Pancreas (tissue), 10 donors: ENCODE results near the gene GRIK3. TPM values are rescaled to one million over a fixed set of nuclear protein-coding genes. Genes with fewer than 3 reads are reported as not detected.
"Not testable (repeated sequence)": the region's sequence is repeated elsewhere in the genome, so short reads cannot be mapped to it uniquely, and the experiment has no call there.

ENCODE experiments used
- ATAC-seq, 4 donors: fragments of 200-7000 bp; cut with Tn5 transposase; one replicate each; pipeline versions ENCODE4 v1.8.0 to v1.9.1; 2020; ENCODE audit warnings: mild to moderate bottlenecking in 4 of 4, moderate library complexity in 4 of 4
- DNase-seq, 6 donors: peaks; one replicate each; pipeline ENCODE4 v3.0.0-alpha.2; 2020
- FAIRE-seq: peaks from 2 replicates; lab custom pipeline; 2012; peaks lifted over from hg19 to GRCh38; lab: Jason Lieb, UNC
- H3K27ac ChIP-seq, 4 donors: fragments of 200-600 bp; sonication (generic); 1 replicate in 3 of 4; 2 replicates in 1 of 4; pipeline versions ENCODE4 v1.5.0 to v1.8.0; 2020
- H3K27me3 ChIP-seq, 4 donors: fragments of 200-600 bp; one replicate each; pipeline ENCODE4 v1.8.0; 2021
- H3K36me3 ChIP-seq, 3 donors: fragments of 200-600 bp; sonication (generic) in 1 of 3; one replicate each; pipeline versions ENCODE4 v1.5.0 to v1.8.0; 2020 to 2021
- H3K4me1 ChIP-seq, 3 donors: fragments of 200-600 bp; one replicate each; pipeline ENCODE4 v1.8.0; 2021
- H3K4me3 ChIP-seq, 4 donors: fragments of 200-600 bp; sonication (generic) in 2 of 4; one replicate each; pipeline versions ENCODE4 v1.5.0 to v1.8.0; 2020 to 2021
- H3K9me3 ChIP-seq, 4 donors: fragments of 200-600 bp; one replicate each; pipeline ENCODE4 v1.8.0; 2021
- CTCF ChIP-seq, 4 donors: fragments of 200-600 bp; sonication (generic) in 3 of 4; IDR thresholded peaks; one replicate each; pipeline versions ENCODE4 v1.5.0 to v1.8.0; 2021; ENCODE audit warnings: antibody characterized with exemption in 4 of 4
- WGBS, 2 donors: extraction: QIAGEN DNeasy Blood & Tissue Kit; methylation state at CpG; one replicate each; pipeline ENCODE4 v1.1.7; 2013; 5-methylcytosine and 5-hydroxymethylcytosine counted together
- intact Hi-C, 3 donors: fragments of 100-400 bp; cut with DNase I; formaldehyde crosslinking; loops; one replicate each; pipeline versions ENCODE4 v1.11.1 to v1.14.2; 2022
- polyA plus RNA-seq, 2 donors: library from polyadenylated mRNA; stranded (reverse); fragments of 200-250 nt; gene quantifications; one replicate each; pipeline ENCODE4 v1.2.3, GENCODE V29; 2013
- total RNA-seq, 6 donors: library from RNA; stranded (reverse); fragmentation: NEBNext Ultra II Directional in 4 of 6; extraction: Animal tissue kit (Norgen Biotek cat#: 25700) in 4 of 6; gene quantifications; one replicate each; pipeline versions ENCODE4 v1.2.1 to v1.2.4, GENCODE V29; 2021 to 2023
- donor health status: healthy with polysubstance abuse.
- donor health status: DM: no; HTN: no; CAD: no; lungs with moderate emphysema.
- donor health status: DM: no; HTN: no; CAD: no.
- donor health status: control.
- donor health status: control.
- donor health status: Bipolar disorder and iron deficiency.
- donor health status: DM: yes; HTN: yes; CAD: no.
- donor health status: DM: no; HTN: no; CAD: no.
- donor health status: DM: no; HTN: no; CAD: no.
- donor health status: DM: yes; HTN: yes; CAD: no.

The GRIK3 gene
- total and polyA plus RNA-seq, 8 donors, result 0.08 to 0.47 (median 0.23) TPM

DNA sequence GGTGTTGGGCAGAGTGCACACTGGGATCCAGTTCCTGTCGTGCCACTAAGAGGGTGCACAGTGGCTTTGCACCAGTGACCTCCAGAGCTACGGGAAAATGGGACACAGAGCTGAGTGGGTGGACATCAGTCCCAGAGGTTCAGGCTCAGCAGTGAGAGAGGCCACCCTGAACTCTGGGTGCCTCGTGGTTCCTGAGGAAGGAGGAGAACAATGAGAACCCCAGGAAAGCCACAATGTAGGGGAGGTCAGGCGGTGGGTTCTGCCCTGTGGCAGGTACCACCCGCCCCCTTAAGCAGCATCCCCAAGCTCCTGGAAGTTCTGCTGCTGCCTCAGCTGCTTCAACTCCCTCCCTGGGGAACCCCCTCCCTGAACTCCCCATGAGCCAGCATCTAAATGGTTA is 112.2 kb downstream of the GRIK3 start:
- intact Hi-C loops, result no loop called here
- H3K27me3 ChIP-seq, result peaks cover 0 to 3% (median 0%) of the 10 kb centered on the region in 4 donors

DNA sequence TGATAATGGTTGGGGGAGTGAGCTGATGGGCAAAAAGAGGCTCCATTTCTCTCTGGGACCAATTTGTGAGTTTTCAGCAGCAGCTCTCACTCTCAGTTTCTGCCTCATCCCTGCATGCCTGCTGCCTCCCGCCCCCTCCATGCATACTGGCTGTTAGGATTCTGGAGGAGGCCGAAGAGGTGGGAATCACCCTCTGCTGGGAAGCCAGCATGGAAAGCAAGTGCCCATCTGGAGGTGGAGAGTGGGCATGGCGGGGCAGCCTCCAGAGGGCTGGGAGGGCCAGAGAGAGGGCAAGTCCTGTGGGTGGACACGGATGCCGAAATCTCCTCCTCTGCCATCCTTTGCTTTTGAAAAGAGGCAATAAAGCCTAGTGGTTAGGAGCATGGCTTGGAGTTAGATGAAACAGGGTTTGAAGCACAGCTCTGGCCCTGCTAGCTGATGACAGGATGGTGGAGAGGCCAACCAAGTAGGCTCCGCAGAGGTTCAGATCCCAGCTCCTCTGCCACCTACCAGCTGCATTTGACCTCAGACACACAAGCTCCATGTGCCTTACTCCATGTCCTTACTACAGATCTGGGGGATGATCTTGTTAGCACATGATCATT is 113.4 kb downstream of the GRIK3 start:
- peaks cover 0 to 3% (median 0%) of the 10 kb centered on the region in 4 donors for H3K27me3 ChIP-seq
- no peak overlapping the region for H3K27ac ChIP-seq
- FAIRE-seq, result no peak
- WGBS, 2 donors, result 61 to 62% methylated on average over 6 of the region's 6 CpGs
- intact Hi-C loops, result no loop called here
- H3K4me1 ChIP-seq, result peaks cover 0 to 5% (median 0%) of the 10 kb centered on the region in 3 donors
- H3K4me3 ChIP-seq, result no peak overlapping the region
- H3K36me3 ChIP-seq, result no peaks in the 10 kb centered on the region
- DNase-seq, result peak in 1 of 6 donors; percentile 4
- no peak for ATAC-seq
- H3K9me3 ChIP-seq, result no peaks in the 10 kb centered on the region
- no peak for TF ChIP-seq CTCF (IDR thresholded peaks at IDR 0.05)

More for the DNA sequence above, 112.2 kb downstream of the GRIK3 start:
- H3K36me3 ChIP-seq, result no peaks in the 10 kb centered on the region
- H3K27ac ChIP-seq, result no peak overlapping the region
- WGBS, 2 donors, result 28 to 34% methylated on average over 5 of the region's 5 CpGs
- DNase-seq, result peak in 1 of 6 donors; percentile 1
- H3K9me3 ChIP-seq, result no peaks in the 10 kb centered on the region
- H3K4me1 ChIP-seq, result peaks cover 0 to 5% (median 0%) of the 10 kb centered on the region in 3 donors
- no peak overlapping the region for H3K4me3 ChIP-seq
- no peak for ATAC-seq
- no peak for FAIRE-seq
- no peak for TF ChIP-seq CTCF (IDR thresholded peaks at IDR 0.05)

GRCh38 chr1:36920371-36920770 is 113.9 kb downstream of the GRIK3 start:
- H3K4me1 ChIP-seq, result peaks cover 0 to 5% (median 0%) of the 10 kb centered on the region in 3 donors
- DNase-seq, result no peak
- H3K4me3 ChIP-seq, result no peak overlapping the region
- H3K36me3 ChIP-seq, result no peaks in the 10 kb centered on the region
- 63 to 71% methylated on average over 3 of the region's 3 CpGs for WGBS, 2 donors
- no peak for FAIRE-seq
- intact Hi-C loops, result no loop called here
- H3K27me3 ChIP-seq, result peaks cover 0 to 3% (median 0%) of the 10 kb centered on the region in 4 donors
- H3K27ac ChIP-seq, result no peak overlapping the region
- H3K9me3 ChIP-seq, result no peaks in the 10 kb centered on the region
- ATAC-seq, result no peak
- no peak for TF ChIP-seq CTCF (IDR thresholded peaks at IDR 0.05)

DNA sequence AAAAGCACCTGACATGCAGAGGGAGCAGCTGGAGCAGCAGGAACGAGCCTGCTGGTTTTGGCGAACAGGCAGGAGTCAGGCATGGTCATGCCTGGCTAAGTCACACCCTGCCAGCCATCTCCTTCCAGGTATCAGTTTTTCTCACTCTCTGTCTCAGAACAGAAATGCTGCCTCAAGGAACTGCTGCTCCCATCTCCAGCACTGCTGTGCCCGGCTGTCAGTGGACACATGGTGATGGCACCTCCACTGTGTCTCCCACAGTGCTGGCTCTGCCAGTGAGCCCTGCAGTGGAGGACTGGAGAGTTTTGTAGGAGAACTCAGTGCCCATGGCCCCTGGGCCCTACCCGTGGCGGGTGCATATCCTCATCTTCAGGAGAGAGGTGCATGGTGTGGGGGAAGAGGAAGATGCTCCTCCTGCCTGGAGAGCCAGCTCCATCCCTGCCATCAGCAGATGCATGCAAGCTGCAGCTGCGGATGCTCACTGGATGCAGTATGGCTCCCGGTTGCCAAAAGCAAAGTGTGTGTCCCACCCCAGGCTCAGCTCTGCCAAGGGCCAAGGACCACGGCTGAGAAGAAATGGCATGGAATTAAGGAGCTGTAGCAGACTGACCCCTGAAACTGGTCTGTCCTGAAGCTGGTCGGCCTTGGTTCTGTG is 114.7 kb downstream of the GRIK3 start:
- FAIRE-seq (no peak), DNase-seq (no peak), ATAC-seq (no peak)
- Histone ChIP-seq H3K27ac (no peak overlapping the region), H3K9me3 (no peaks in the 10 kb centered on the region), H3K36me3 (no peaks in the 10 kb centered on the region), H3K27me3 (peaks cover 0 to 3% (median 0%) of the 10 kb centered on the region in 4 donors), H3K4me1 (peaks cover 0 to 4% (median 0%) of the 10 kb centered on the region in 3 donors), H3K4me3 (no peak overlapping the region)
- 47 to 50% methylated on average over 9 of the region's 9 CpGs for WGBS, 2 donors
- TF ChIP-seq CTCF (IDR thresholded peaks at IDR 0.05), result no peak
- intact Hi-C loops, result no loop called here

DNA sequence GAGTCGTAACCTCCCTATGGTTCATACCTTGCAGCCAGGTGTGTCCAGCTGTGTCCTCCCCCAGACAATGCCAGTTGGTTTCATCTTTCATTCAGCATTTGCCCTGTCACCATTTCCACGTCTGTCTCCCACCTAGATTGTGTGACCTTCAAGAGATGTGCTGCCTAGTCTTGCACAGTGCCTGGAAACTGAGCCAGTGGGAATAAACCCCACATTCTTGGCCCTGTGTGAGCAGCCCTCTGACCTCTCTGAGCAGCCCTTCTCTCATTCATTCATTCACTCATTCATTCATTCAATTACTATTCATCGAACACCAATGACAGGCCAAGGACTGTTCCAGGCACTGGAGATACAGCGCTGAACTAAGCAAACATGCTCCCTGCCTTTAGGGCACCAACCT is 115.7 kb downstream of the GRIK3 start:
- DNase-seq (no peak), FAIRE-seq (no peak), ATAC-seq (no peak)
- H3K27ac ChIP-seq, result no peak overlapping the region
- intact Hi-C loops, result no loop called here
- WGBS, 2 donors, result 63 to 68% methylated on average over 4 of the region's 4 CpGs
- TF ChIP-seq CTCF (IDR thresholded peaks at IDR 0.05), result no peak
- no peak overlapping the region for H3K4me3 ChIP-seq
- H3K36me3 ChIP-seq, result no peaks in the 10 kb centered on the region
- no peaks in the 10 kb centered on the region for H3K4me1 ChIP-seq
- peaks cover 0 to 3% (median 0%) of the 10 kb centered on the region in 4 donors for H3K27me3 ChIP-seq
- no peaks in the 10 kb centered on the region for H3K9me3 ChIP-seq

DNA sequence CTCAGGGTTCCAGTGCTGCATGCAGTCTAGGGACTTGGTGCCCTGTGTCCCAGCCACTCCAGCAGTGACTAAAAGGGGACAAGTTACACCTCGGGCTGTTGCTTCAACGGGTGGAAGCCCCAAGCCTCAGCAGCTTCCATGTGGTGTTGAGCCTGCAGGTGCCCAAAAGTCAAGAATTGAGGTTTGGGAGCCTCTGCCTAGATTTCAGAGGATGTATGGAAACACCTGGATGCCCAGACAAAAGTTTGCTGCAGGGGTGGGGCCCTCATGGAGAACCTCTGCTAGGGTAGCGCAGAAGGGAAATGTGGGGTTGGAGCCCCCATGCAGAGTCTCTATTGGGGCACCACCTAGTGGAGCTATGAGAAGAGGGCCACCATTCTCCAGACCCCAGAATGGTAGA is 117.8 kb downstream of the GRIK3 start:
- DNase-seq, H3K27ac ChIP-seq, intact Hi-C loops, H3K9me3 ChIP-seq, FAIRE-seq, H3K36me3 ChIP-seq, ATAC-seq, H3K27me3 ChIP-seq, H3K4me3 ChIP-seq, H3K4me1 ChIP-seq: not testable (repeated sequence)
- 63 to 67% methylated on average over 3 of the region's 3 CpGs for WGBS, 2 donors
